Gastroesophageal sphincter (tissue), 4 donors: Measurements from ENCODE around the gene HIVEP2. TPM values are rescaled to one million over a fixed set of nuclear protein-coding genes. Genes with fewer than 3 reads are reported as not detected.
A peak's percentile ranks its signal among the peaks of the same experiment; 100 is the strongest.

Source experiments
- ATAC-seq: fragments of 150-250 bp; one replicate; pipeline ENCODE4 v1.9.1; 2016; ENCODE audit warnings: mild to moderate bottlenecking, moderate library complexity
- H3K27ac ChIP-seq, 4 donors: fragments of 200-600 bp; sonication (generic) in 3 of 4; 1 replicate in 3 of 4; 2 replicates in 1 of 4; pipeline ENCODE4 v1.5.1; 2016 to 2019
- H3K27me3 ChIP-seq: fragments of 200-600 bp; sonication (generic); one replicate; pipeline ENCODE4 v1.5.1; 2019
- H3K36me3 ChIP-seq, 2 donors: fragments of 200-600 bp; sonication (generic); one replicate each; pipeline ENCODE4 v1.5.1; 2019; ENCODE audit warnings: control low read depth in 1 of 2
- H3K4me1 ChIP-seq, 3 donors: fragments of 200-600 bp; sonication (generic); 1 replicate in 2 of 3; 2 replicates in 1 of 3; pipeline ENCODE4 v1.5.1; 2016 to 2019; ENCODE audit warnings: control low read depth in 2 of 3
- H3K4me3 ChIP-seq, 2 donors: fragments of 200-600 bp; sonication (generic); one replicate each; pipeline ENCODE4 v1.5.1; 2019; ENCODE audit warnings: mild to moderate bottlenecking in 1 of 2, moderate library complexity in 1 of 2
- H3K9me3 ChIP-seq, 3 donors: fragments of 200-600 bp; sonication (generic); one replicate each; pipeline ENCODE4 v1.5.1; 2017 to 2019; ENCODE audit warnings: control low read depth in 2 of 3
- CTCF ChIP-seq, 4 experiments: fragments of 200-600 bp in 2 of 4; fragments of 450-650 bp in 2 of 4; sonication (generic) in 1 of 4; IDR thresholded peaks; one replicate each; pipeline ENCODE4 v1.5.1; 2017 to 2019; ENCODE audit warnings: antibody characterized with exemption in 4 of 4, mild to moderate bottlenecking in 2 of 4, moderate library complexity in 2 of 4
- EP300 ChIP-seq: sonication (generic); formaldehyde crosslinking; IDR thresholded peaks from one replicate; pipeline ENCODE4 v1.6.1; 2017; ENCODE audit warnings: antibody characterized with exemption, mild to moderate bottlenecking
- POLR2A ChIP-seq, 2 donors: fragments of 450-650 bp; IDR thresholded peaks; one replicate each; pipeline ENCODE4 v1.6.1; 2017; ENCODE audit warnings: antibody characterized with exemption in 2 of 2, mild to moderate bottlenecking in 2 of 2, moderate library complexity in 1 of 2
- POLR2AphosphoS5 ChIP-seq: sonication (generic); formaldehyde crosslinking; IDR thresholded peaks from one replicate; pipeline ENCODE4 v1.6.1; 2017; ENCODE audit warnings: antibody characterized with exemption
- WGBS, 2 donors: methylation state at CpG; one replicate each; pipeline ENCODE4 v1.1.5; 2018; ENCODE audit warnings: low coverage in 1 of 2; 5-methylcytosine and 5-hydroxymethylcytosine counted together
- total RNA-seq, 4 donors: library from RNA; depleted of rRNA; stranded (reverse); fragments of >200 nt; gene quantifications; one replicate each; pipeline ENCODE4 v1.1.0, GENCODE V29; 2016

HIVEP2 gene
- total RNA-seq, 4 donors from 2014 or later: 17.1 to 28.1 (median 24.9) TPM

- Histone ChIP-seq H3K4me1 (no peaks in the 10 kb centered on the region), H3K27me3 (no peaks in the 10 kb centered on the region), H3K36me3 (no peaks in the 10 kb centered on the region), H3K4me3 (no peak overlapping the region), H3K9me3 (no peaks in the 10 kb centered on the region), H3K27ac (no peak overlapping the region)
- WGBS, 2 donors: 53 to 56% methylated on average over 4 of the region's 4 CpGs
- TF ChIP-seq POLR2A (IDR thresholded peaks at IDR 0.05) (no peak), CTCF (IDR thresholded peaks at IDR 0.05) (no peak), POLR2AphosphoS5 (no peak), EP300 (no peak)
- no peak for ATAC-seq
These were observed 215.4 kb downstream of the HIVEP2 start for GRCh38 chr6:142729618-142730017.

GRCh38 chr6:142728910-142729481, 216.0 kb downstream of the HIVEP2 start:
- Histone ChIP-seq H3K36me3 (no peaks in the 10 kb centered on the region), H3K4me1 (no peaks in the 10 kb centered on the region), H3K9me3 (no peaks in the 10 kb centered on the region), H3K27ac (no peak overlapping the region), H3K27me3 (no peaks in the 10 kb centered on the region), H3K4me3 (no peak overlapping the region)
- TF ChIP-seq POLR2A (IDR thresholded peaks at IDR 0.05): no peak
- TF ChIP-seq EP300: no peak
- no peak for TF ChIP-seq CTCF (IDR thresholded peaks at IDR 0.05)
- no peak for TF ChIP-seq POLR2AphosphoS5
- 36 to 53% methylated on average over 6 of the region's 6 CpGs for WGBS, 2 donors
- ATAC-seq: peak; percentile 34

- Histone ChIP-seq H3K27me3 (no peaks in the 10 kb centered on the region), H3K4me1 (no peaks in the 10 kb centered on the region), H3K9me3 (no peaks in the 10 kb centered on the region), H3K36me3 (no peaks in the 10 kb centered on the region), H3K4me3 (no peak overlapping the region), H3K27ac (no peak overlapping the region)
- 55 to 72% methylated on average over 2 of the region's 2 CpGs for WGBS, 2 donors
- no peak for ATAC-seq
- TF ChIP-seq CTCF (IDR thresholded peaks at IDR 0.05) (no peak), EP300 (no peak), POLR2AphosphoS5 (no peak), POLR2A (IDR thresholded peaks at IDR 0.05) (no peak)
These were observed 216.6 kb downstream of the HIVEP2 start for GRCh38 chr6:142728364-142728763.

- ATAC-seq: no peak
- H3K27ac ChIP-seq: no peak overlapping the region
- no peaks in the 10 kb centered on the region for H3K27me3 ChIP-seq
- no peaks in the 10 kb centered on the region for H3K4me1 ChIP-seq
- H3K9me3 ChIP-seq: no peaks in the 10 kb centered on the region
- H3K4me3 ChIP-seq: no peak overlapping the region
- H3K36me3 ChIP-seq: no peaks in the 10 kb centered on the region
- 80 to 91% methylated on average over 3 to 6 of the region's 6 CpGs for WGBS, 2 donors
- TF ChIP-seq EP300: no peak
- TF ChIP-seq CTCF (IDR thresholded peaks at IDR 0.05): no peak
- TF ChIP-seq POLR2AphosphoS5: no peak
- no peak for TF ChIP-seq POLR2A (IDR thresholded peaks at IDR 0.05)
These were observed 218.4 kb downstream of the HIVEP2 start for GRCh38 chr6:142726616-142727015.

GRCh38 chr6:142725024-142725770, 219.8 kb downstream of the HIVEP2 start:
- H3K36me3 ChIP-seq: no peaks in the 10 kb centered on the region
- no peaks in the 10 kb centered on the region for H3K27me3 ChIP-seq
- H3K4me3 ChIP-seq: no peak overlapping the region
- TF ChIP-seq POLR2AphosphoS5: no peak
- TF ChIP-seq POLR2A (IDR thresholded peaks at IDR 0.05): no peak
- no peak for TF ChIP-seq EP300
- TF ChIP-seq CTCF (IDR thresholded peaks at IDR 0.05): no peak
- WGBS, 2 donors: 86 to 92% methylated on average over 2 to 5 of the region's 5 CpGs
- no peaks in the 10 kb centered on the region for H3K4me1 ChIP-seq
- no peaks in the 10 kb centered on the region for H3K9me3 ChIP-seq
- no peak for ATAC-seq
- no peak overlapping the region for H3K27ac ChIP-seq
